Activated CD8-positive, alpha-beta memory T cell treated with anti-CD3 and anti-CD28 coated beads for 24 hours (primary cell): ENCODE results near the gene DUSP28.

Source experiments
- DNase-seq: peaks from one replicate; pipeline ENCODE4 v3.0.0-alpha.2; 2020

DUSP28 gene

DNA sequence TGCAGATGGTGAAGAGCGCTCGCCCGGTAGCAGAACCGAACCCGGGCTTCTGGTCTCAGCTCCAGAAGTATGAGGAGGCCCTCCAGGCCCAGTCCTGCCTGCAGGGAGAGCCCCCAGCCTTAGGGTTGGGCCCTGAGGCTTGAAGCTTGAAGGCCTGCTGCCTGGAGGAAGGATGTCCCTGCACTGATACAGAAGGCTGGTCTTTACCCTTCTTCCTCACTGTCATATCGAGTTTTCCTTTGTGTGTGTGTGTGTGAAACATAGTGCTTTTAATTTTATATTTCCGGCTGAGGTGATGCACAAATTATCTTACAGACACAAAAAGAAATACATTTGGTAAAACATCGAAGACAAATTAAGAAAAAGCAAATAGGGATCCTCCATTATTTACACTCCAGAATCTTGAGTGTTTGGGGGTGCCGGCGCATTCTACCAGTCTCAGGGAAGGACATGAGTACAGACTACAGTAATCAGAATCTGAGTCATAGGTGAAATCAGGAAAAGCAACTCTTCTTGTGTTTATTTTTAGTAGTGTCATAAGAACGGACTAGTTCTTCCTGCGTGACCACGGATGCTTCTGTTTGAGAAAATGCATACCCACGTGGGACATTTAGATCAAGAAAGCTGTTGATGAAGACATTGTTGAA is 1.3 kb downstream of the DUSP28 start:
- peak; percentile 60 for DNase-seq

DNA sequence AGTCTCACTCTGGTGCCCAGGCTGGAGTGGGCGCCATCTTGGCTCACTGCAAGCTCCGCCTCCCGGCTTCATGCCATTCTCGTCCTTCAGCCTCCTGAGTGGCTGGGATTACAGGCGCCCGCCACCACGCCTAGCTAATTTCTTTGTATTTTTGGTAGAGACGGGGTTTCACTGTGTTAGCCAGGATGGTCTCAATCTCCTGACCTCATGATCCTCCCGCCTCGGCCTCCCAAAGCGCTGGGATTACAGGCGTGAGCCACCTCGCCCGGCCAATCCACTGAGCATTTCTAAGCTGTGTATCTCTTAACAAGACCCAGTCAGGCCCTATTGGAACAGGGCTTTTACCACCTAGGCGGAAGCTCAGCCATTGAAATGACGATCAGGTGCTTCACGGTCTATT is 3.1 kb downstream of the DUSP28 start:
- peak; percentile 54 for DNase-seq

DNA sequence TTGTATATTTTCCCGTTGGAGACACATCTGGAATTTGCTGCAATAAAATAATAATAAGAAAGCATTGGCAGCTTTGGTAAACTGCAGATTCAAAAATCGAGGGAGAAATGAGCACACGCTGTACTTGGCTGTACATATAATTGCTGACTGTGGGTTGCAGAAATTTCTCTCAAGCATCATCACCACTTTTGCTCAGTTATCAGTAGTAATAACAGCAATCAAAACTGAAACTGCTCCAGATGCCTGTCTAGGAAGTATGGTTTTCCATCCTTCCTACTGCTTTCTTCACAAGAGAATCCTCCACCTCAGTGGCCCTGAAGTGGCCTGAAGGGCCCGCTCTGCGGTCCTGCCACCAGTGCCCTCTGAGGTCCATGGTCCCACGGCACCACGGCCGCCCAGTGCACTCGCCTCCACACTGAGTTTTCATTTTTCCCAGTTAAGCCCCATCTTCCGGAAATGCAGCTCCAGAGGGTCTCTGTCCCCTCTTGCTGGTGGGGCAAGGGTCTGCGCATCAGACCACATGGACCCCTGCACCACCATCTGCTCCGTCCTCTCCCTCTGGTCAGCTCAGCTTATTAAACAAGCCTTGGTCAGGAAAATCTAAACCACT is 3.9 kb downstream of the DUSP28 start:
- peak; percentile 56 for DNase-seq

DNA sequence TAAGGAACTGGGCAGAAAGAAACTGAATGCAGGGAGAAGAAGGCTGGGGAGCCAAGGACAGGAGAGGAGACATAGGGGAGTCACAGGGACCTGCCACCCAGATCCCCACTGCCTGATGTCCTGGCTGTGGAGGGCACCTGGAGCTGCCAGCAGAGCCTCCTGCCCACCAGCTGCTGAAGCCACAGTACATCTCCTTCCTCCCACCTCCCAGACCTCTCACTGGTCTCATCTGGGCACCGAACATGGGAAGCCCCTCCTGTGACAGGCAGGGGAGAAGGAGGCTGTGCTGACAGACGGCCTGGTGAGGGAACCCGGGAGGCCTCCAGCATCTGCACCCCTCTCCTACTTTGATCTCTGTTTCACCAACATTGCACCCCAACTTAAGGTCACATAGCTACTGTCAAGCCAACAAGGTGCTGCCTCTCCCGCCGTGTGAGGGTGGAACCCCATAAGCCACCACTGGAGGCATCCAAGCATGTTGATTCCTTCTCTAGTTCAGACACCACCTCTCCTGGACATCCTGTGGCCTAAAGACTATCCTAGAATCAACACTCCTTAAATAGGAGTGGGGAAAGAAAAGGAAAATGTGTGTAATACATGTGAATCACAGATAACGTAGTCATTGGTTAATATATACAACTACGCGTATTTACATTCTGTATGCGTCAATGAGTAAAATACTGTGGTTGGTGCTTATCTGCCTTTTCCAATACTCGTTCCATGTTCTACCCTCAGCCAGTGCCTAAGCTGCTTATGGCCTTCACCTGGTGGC is 4.6 kb downstream of the DUSP28 start:
- peak; percentile 69 for DNase-seq

DNA sequence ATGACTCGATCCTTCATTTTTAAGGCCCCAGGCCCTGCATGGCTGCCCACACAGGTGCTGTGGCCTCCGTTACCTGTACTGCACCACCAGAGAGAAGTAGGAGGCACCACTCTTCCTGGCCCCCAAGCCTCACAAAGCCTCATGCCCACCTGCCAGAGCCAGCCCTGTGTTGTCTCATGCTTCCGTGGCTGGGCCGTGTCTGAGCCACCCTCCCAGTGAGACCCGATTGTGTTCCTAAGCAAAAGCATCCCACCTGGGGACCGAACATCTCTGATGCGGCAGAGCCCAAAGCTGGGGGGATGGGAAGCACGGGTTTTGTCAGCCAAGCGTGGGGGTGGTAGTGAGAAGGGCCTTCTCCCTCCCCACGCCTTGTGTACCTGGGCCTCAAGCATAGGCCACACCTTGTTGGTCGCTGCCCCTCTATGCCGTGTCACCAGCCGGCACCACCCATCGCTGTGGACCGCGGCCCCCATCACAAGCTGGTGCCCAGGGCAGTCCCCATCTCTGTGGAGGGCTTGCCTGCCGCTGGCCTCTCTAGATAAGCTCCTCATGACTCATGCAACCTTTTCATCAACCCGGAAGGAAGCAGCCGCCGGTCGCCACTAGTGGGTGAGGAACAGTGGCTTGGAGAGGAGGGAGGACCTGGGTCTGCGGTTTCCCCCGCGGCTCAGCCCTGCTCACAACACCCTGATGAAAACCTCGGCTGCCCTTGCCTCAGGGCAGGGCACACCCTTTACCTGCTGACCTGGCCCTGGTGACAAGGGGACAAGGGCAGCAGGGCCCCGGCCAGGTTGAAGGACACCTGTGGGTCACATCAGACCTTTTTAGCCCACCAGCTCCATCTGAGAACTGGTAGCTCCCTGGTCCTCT is 5.4 kb downstream of the DUSP28 start:
- DNase-seq = peak; percentile 93

DNA sequence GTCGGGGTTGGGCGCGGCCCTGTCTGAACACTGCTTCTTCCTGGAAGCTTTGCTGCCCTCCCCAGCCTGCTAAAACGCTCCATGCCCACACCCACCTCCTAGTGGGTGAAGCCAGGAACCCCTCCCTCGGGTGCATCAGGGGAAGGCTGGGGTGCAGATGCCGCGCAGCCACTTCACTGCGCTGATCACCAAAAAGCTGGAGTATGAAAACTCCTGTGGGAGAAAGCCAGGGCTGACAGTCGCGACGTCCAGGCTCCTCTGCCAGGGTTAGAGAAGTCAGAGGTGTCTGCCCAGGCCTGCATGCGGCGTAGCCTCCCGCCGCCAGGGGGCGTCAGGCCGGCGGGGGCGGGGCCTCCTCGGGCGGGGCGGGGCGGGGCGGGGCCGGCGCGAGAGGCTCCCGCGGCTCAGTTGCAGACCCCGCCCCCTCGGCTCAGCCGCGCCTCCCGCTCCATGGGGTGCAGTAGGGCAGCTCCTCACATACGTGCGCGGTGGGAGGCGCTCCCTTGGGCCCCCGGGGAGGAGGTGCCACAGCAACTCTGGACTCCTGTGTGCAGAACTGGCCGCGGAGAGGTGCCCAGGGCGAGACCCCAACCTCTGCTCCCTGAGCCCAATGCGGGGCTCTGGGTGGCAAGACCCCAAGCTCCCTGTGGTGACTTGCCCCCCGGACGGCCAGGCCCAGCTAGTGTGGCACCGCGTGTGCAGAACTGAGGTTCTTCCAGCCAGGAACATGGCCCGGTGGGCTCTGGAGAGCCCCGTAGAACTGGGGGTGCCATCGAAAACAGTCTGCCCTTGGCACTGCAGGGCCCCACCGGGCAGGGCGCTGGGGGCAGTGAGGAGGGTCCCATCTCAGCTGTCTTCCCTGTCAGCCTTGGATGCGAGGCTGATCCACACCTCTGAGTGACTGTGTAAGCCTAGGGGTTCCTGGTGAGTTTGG is 6.3 kb downstream of the DUSP28 start:
- peak; percentile 97 for DNase-seq

DNA sequence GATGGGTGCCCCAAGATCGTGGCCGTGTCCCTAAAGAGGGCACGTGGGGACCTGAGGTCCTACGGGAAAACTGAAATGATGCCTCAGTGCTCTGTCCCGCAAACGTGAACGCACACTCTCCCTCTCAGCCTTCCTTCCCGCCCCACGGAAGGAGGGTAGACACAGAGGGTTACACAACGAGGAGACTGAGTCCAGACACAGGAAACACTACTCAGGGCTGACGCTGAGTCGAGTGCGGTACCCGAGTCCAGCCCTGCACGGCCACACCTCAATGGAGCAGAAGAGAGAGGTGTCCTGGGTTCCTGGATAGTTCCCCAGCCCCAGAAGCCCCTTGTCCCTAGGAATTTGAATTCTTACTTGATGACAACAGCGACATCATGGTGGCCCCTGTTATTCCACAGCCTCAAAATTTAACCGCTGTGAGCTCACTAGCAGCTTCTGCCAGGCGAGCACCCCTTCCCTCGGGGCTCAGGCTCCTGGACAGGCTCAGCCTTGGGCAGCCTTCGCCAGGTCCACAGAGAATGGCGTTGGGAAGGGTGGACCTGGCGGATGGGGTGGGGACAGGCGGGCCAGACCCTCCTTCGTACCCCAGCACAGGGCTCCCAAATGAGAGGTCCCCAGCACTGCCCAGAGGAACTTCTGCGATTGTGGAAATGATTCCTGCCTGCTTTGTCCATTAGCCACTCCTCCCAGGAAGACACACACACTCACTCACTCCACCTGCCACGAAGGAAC is 7.1 kb downstream of the DUSP28 start:
- peak; percentile 75 for DNase-seq

DNA sequence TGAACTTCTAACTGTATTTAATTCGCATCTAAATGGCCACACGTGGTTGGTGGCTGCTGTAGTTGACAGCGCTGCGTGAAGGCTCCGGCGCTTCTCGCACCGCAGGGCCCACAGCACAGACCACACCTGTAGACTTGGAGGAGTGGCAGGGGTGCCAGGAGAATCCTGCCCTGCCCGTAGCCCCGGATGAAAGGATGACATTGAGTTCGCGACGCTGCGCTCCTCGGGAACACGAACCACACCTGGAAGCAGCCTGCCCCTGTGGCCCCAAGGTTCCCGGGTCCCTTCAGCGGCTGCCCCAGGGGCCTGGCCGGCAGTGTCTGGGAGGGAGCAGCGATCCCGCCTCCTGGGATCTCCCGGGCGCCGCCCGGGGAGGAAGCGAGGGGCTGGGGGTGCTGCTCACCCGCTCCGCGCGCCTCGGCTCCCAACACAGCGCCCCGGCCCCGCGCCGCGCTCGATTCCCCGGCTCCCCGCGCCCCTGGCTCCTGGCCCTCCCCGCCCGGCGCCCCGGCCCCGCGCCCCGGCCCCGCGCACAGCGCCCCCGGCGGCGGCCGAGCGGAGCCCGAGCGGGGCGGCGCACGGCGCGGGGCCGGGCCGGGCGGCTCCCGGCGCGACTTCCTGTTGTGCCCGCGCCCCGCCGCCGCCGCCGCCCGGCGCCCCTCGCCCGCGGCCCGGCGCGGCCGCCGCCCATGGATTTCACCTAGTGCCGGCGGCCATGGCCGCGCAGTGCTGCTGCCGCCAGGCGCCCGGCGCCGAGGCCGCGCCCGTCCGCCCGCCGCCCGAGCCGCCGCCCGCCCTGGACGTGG is 7.9 kb downstream of the DUSP28 start, which contains the start of gene RNPEPL1:
TSS of gene RNPEPL1 (plus strand) at position 613 of the 806 bp plus-strand sequence. CDS start at position 716, 103 bp downstream.
- DNase-seq = peak; percentile 81

DNA sequence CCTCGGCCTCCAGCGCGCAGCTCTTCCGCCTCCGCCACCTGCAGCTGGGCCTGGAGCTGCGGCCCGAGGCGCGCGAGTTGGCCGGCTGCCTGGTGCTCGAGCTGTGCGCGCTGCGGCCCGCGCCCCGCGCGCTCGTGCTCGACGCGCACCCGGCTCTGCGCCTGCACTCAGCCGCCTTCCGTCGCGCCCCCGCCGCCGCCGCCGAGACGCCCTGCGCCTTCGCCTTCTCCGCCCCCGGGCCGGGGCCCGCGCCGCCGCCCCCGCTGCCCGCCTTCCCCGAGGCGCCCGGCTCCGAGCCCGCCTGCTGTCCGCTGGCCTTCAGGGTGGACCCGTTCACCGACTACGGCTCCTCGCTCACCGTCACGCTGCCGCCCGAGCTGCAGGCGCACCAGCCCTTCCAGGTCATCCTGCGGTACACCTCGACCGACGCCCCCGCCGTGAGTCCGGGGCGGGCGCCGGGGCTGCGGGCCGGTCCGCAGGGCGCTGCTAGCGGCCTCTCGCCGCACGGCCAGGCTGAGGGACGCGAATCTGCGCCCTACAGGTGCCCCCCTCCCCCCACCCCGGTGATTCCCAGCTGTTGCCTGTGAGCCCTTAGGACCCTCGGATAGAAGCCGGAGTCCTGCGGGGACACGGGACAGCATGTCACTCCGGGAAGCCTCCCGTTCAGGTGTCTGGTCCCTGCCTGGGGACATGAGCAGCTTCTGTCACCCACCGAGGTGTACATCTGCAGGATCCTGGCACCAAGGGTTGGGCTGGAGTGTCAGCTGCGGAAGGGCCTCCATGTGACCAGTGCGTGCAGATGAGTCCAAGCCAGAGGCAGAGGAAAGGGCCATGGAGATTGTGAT is 8.7 kb downstream of the DUSP28 start:
- peak; percentile 78 for DNase-seq

DNA sequence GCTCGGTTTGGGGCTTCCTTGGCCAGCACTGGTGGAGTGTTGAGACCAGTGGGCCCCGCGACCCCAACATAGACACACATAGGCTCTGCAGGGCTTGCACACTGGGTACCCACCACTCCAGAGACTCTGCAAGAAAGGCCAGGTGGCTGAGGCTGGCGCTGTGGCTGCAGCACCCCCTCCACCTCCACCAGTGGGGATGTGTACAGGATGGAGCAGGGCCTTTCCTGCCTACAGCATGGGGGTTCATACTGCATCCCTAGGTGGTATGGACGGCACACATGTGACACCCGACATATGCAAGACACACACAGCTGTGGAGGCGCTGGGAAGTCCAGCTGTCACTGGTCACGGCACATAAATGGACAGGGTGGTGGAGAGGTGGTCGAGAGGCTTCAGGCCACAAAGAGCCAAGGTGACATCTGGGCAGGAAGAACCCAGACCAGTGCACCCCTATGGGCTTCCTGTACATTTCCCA is 9.4 kb downstream of the DUSP28 start:
- peak; percentile 72 for DNase-seq

DNA sequence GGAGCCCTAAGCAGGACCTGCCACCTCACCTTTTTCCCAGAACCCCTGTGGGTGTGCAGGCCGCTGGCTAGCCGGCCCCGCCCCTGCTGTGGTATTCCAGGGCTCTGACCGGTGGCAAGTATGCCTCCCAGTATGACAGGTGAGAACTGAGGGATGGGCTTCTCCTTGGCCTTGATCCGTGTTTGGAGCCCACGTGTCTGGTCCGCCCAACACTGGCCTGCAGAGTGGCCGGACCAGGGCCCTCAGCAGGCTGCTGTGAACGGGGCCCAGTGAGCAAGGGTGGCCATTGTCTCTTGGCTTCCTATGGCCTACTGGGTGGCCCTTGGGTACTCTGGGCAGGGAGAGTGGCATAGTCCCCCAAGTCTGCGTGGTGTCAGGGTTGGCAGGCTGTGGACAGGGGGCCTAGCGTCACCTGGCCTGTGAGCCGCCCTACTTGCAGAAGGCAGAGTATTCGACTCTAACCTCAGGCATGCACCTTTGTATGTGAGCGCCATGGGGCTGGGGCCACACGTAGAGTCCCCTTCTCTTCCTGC is 9.9 kb downstream of the DUSP28 start:
- peak; percentile 60 for DNase-seq

DNA sequence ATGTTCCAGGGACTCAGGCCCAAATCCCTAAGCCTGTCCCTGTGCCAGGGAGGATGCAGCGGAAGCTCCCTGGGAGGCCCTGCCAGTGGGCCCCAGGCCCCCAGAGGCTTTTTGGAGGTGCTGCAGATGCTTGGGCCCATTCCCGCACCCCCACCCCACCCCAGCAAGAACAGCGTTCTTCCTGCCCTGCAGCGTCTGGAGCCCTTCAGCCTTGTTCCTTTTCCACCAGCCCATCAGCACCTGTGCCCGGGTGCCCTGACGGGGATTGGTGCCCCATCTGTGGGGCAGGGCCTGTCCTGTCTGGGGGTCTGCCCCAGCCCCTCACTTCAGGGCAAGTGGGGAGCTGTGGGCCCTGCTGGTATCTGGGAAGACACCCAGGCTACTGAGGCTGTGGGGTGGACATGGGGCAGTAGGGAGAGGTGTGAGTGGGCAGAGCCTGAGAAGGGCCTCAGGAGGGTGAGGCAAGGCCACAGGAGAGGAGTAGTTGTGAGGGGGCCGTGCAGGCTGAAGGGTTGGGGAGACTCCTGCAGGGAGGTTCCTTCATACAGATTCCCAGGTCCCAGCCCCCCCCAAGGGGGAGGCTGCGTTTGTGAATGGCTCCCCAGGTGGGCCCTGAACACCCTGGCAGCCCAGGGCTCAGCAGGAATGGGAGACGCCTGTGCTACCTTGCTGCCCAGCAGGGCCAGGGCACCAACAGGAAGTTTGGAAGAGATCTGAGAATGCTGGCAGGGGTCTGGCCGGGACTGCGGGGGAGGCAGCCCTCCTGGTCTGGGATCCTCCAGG is 10.6 kb downstream of the DUSP28 start:
- no peak for DNase-seq

DNA sequence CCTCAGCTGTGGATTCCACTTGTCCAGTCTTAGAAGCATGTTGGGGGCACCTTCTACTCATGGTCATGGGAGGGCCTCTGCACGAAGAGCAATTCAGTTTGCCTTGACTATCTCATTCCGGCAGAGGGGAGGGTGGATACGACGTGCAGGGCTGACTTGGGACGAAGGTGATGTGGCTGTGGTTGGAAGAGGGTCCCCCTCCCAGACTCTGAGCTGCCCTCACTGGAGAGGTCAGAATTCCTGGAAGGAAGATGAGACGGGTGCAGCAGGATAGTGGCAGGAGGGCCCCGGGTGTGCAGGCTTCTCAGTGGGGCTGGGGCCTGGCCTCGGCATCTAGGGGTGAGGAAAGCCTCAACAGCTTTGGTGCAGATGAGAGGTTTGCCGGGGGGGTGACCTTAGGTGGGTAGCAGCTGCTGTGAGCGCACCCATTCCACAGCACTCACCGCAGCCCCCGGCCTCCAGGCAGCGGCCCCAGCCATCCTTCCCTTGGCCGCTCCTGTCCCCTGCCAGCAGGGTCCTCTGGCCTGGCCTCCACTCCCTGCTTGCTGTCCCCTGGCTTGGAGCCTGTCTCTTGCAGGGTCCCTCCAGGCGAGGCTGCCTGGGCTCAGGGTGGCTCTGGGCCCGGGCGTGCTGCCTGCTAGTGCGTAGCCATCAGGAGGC is 11.3 kb downstream of the DUSP28 start:
- DNase-seq = no peak

DNA sequence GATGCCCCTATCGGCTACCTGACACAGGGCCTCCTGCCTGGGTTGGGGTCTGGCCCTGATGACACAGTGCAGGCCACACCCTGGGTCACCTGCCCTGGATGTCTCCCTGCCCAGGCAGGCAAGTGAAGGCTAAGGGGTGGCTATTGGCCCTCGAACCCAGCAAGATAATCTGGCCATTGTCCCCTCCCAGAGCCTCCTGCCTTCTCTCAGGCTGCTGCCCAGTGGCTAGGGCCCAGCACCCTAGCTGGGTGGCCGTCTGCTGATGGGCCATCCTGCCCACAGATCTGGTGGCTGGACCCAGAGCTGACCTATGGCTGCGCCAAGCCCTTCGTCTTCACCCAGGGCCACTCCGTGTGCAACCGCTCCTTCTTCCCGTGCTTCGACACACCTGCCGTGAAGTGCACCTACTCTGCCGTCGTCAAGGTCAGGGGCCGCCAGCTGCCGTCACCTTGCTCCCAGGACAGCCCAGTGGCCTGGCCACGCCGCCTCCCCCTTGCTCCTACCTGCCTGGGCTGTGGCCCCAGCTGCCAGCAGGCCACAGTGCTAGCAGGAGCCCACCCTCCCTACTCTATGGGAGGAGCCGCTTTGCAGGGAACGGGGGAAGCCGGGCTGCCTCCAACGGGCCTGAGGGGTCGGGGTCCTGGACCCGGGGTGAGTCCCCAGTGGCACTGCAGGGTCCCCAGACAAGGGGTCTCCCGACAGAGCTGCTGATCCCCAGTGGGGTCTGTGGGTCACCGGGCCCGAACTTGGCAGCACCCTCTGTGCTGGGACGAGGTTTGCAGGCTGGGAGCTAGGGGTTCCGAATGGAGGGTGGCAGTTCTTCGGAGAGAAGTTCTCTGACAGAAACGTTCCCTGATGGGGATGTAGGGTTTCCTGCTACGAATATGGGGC is 12.2 kb downstream of the DUSP28 start:
- DNase-seq = no peak

DNA sequence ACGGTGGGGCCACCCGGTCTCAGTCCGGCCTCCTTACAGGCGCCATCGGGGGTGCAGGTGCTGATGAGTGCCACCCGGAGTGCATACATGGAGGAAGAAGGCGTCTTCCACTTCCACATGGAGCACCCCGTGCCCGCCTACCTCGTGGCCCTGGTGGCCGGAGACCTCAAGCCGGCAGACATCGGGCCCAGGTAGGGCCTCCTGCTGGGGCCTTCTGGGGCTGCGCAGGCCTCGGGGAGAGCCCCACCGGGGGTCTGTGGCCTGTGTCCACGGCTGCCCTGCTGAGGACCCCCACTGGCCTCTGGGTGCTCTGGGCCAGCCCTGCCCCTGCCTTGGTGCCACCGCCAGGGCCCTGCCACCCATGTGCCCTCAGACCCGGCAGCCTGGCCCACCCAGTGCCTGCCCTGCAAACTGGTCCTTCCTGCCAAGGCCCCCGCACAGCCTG is 12.9 kb downstream of the DUSP28 start:
- no peak for DNase-seq
